ENCODE data around the gene P2RY6.

The P2RY6 gene

DNA sequence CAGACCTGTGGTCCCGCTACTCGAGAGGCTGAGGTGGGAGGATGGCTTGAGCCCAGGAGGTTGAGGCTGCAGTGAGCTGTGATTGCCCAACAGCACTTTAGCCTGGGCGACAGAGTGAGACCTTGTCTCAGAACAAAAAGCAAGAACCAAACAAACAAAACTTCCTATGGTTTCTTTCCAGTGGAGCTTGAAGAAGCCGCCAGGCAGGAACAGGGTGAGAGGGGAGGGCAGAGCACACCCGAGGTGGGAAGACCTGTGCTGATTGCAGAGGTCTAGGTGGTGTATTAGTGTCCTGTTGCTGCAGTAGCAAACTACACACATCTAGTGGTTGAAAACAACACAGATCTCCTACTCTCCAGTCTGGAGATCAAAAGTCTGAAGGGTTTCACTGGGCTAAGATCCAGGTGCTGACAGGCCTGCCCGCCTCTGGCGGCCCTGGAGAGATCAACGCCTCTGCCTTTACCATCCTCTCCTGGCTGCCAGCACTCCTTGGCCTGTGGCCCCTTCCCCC lies 46.4 kb downstream of the P2RY6 start:
- Histone ChIP-seq H3K9me3 (ENCODE audit: control insufficient read depth, insufficient read depth, low read length) (no peaks in the 10 kb centered on the region), H3K36me3 (ENCODE audit: control insufficient read depth, insufficient read depth, low read length) (no peaks in the 10 kb centered on the region), H3K4me1 (ENCODE audit: control insufficient read depth, insufficient read depth, low read length) (peaks cover 7% of the 10 kb centered on the region), H3K4me3 (ENCODE audit: low read length) (no peak overlapping the region), H3K27me3 (ENCODE audit: control insufficient read depth, insufficient read depth, low read length) (no peaks in the 10 kb centered on the region), H3K27ac (ENCODE audit: low read length) (no peak overlapping the region)
- no CpG with 5 or more reads among the region's 8 CpGs for WGBS (ENCODE audit: insufficient coverage, insufficient read length)
- no peak for DNase-seq (ENCODE audit: low read depth, low spot score)

DNA sequence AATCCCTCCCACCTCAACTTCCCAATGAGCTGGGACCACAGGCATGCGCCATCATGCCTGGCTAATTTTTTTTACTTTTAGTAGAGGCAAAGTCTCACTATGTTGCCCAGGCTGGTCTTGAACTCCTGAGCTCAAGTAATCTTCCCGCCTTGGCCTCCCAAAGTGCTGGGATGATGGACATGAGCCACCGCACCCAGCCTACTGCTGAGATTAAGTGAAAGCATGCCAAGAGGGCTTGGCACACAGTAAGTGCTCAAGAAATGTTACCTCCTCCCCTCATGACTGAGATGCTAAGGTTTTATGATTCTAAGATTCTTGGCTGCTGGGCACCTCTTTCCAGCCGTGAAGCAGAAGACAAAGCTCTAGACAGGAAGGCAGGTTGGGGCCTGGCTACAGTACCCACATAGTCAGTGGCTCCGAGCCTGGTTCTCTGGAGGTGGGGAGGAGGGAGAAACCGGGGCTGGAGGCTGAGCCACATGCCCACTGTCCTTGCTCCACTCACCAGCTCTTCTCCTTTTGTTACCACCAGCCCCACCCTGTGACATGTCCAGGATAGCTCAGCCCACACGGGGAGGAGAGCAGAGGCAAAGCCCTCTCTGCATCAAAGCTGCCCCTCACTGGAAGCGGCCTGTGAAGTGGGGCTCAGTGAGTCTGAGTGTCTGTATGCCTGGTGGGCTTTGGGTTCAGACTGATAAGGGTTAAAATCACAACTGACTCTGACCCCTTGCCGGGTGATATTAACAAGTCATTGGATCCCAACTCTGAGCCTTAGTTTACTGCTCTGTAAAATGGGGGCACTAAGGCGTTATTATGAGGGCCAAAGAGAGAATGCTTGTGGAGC lies 48.8 kb downstream of the P2RY6 start:
- H3K4me1 ChIP-seq (ENCODE audit: control insufficient read depth, insufficient read depth, low read length): peaks cover 9% of the 10 kb centered on the region
- DNase-seq (ENCODE audit: low read depth, low spot score): no peak
- no peak overlapping the region for H3K4me3 ChIP-seq (ENCODE audit: low read length)
- no peaks in the 10 kb centered on the region for H3K36me3 ChIP-seq (ENCODE audit: control insufficient read depth, insufficient read depth, low read length)
- WGBS (ENCODE audit: insufficient coverage, insufficient read length): no CpG with 5 or more reads among the region's 10 CpGs
- no peaks in the 10 kb centered on the region for H3K27me3 ChIP-seq (ENCODE audit: control insufficient read depth, insufficient read depth, low read length)
- no peak overlapping the region for H3K27ac ChIP-seq (ENCODE audit: low read length)
- no peaks in the 10 kb centered on the region for H3K9me3 ChIP-seq (ENCODE audit: control insufficient read depth, insufficient read depth, low read length)

DNA sequence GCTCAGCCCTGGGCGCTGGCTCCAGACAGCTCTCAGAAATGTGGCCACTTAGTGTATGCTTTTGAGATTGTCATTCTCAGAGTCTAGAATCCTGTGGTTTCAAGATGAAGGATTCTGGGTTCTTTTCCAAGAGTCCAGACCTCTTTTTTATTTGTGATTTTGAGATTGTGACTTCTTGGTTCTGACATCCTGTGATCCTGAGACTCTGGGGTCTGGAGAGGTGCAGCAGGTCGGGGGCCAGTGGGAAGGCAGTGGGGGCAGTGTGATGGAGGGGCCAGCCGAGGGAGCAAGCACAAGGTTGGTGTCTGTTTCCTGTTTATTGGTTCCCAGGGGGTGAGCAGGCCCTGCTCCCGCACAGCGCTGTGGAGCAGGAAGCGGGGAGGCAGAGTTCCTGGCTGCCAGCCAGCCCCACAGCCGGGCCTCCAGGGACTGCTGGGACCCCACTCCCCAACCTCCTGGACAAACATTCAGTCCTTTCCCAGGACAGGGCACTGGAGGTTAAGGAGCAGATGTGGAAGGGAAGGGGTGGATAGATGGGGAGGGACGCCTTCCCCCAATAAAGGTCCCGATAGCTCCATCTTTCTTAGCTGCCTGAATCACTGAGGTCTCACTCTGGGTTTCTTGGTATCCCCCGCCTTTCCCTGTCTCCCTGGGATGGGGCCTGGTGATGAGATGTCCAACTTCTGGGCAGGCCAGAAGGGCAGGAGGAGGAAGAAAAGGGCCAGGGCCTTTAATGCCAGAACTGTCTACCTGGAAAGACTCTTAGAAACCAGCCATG lies 49.7 kb downstream of the P2RY6 start:
- WGBS (ENCODE audit: insufficient coverage, insufficient read length): no CpG with 5 or more reads among the region's 10 CpGs
- Histone ChIP-seq H3K27ac (ENCODE audit: low read length) (no peak overlapping the region), H3K4me3 (ENCODE audit: low read length) (no peak overlapping the region)

DNA sequence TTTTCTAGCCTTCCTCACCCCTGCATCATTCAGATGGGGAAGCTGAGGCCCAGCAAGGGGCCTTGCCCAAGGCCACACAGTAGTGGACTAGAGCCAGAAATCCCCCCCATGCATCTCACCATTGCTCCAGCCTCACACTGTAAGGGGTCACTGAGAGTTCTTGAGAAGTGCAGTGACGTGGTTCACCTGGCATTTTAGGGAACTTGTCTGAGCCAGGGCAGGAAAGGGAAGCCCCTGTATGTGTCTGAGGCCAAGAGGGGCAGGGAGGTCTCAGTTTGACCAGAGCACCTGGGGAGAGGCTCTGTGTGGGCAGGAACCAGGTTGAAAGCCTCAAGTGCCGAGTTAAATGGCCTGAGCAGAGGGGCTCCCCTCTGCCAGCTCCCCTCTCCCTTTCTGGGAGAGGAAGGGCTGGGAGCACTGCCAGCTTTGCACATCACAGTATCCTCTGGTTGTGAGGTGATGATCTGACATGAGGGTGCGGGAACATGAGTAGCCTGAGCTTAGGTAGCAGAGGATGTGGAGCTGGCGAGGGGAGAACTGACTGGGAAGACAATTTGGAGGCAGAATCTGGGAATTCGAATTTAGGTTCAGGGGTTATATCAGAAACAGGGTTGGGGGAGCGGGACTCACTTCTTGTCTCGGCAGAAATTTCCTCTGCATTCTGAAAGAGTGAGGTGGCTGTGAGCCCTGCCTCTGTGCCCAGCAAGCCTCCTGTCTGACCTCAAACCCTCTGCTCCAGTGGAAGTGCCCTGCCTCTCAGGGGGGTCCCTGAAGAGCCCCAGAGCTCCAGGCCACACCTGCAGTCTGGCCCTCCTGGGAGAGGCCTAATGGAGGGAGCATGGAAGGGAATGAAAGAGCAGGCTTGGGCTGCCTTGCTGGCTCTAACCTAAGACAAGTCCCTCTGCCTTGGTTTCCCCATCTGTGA lies 50.5 kb downstream of the P2RY6 start:
- H3K4me1 ChIP-seq (ENCODE audit: control insufficient read depth, insufficient read depth, low read length): peaks cover 9% of the 10 kb centered on the region
- WGBS (ENCODE audit: insufficient coverage, insufficient read length): no CpG with 5 or more reads among the region's 7 CpGs
- no peaks in the 10 kb centered on the region for H3K36me3 ChIP-seq (ENCODE audit: control insufficient read depth, insufficient read depth, low read length)
- no peak overlapping the region for H3K27ac ChIP-seq (ENCODE audit: low read length)
- H3K9me3 ChIP-seq (ENCODE audit: control insufficient read depth, insufficient read depth, low read length): no peaks in the 10 kb centered on the region
- DNase-seq (ENCODE audit: low read depth, low spot score): no peak
- no peak overlapping the region for H3K4me3 ChIP-seq (ENCODE audit: low read length)
- H3K27me3 ChIP-seq (ENCODE audit: control insufficient read depth, insufficient read depth, low read length): no peaks in the 10 kb centered on the region

More for the DNA sequence above, 49.7 kb downstream of the P2RY6 start:
- Histone ChIP-seq H3K36me3 (ENCODE audit: control insufficient read depth, insufficient read depth, low read length) (no peaks in the 10 kb centered on the region), H3K27me3 (ENCODE audit: control insufficient read depth, insufficient read depth, low read length) (no peaks in the 10 kb centered on the region), H3K4me1 (ENCODE audit: control insufficient read depth, insufficient read depth, low read length) (peaks cover 9% of the 10 kb centered on the region), H3K9me3 (ENCODE audit: control insufficient read depth, insufficient read depth, low read length) (no peaks in the 10 kb centered on the region)
- DNase-seq (ENCODE audit: low read depth, low spot score): no peak

DNA sequence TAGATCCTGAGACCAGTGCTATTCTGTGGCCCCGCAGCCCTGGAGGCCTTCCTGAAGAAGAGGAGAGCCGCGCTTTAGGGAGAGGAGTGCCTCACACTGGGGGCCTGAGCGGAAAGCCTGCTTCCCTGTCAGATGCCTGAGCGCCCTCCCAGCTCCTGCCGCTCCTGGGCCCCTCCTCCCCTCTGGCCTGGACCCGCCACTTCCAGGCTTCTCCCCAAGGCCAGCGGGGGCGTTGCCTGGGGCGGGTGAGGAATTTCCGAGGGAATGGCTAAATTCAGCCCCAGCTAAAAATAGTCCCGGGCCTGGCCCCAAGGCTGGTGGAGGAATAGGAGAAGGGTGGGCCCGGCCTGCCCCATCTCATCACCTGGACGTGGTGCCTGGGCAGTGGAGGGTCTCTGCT lies 51.3 kb downstream of the P2RY6 start:
- Histone ChIP-seq H3K4me3 (ENCODE audit: low read length) (no peak overlapping the region), H3K4me1 (ENCODE audit: control insufficient read depth, insufficient read depth, low read length) (peaks cover 9% of the 10 kb centered on the region), H3K27ac (ENCODE audit: low read length) (no peak overlapping the region), H3K36me3 (ENCODE audit: control insufficient read depth, insufficient read depth, low read length) (no peaks in the 10 kb centered on the region), H3K9me3 (ENCODE audit: control insufficient read depth, insufficient read depth, low read length) (no peaks in the 10 kb centered on the region), H3K27me3 (ENCODE audit: control insufficient read depth, insufficient read depth, low read length) (no peaks in the 10 kb centered on the region)
- no peak for DNase-seq (ENCODE audit: low read depth, low spot score)
- no CpG with 5 or more reads among the region's 14 CpGs for WGBS (ENCODE audit: insufficient coverage, insufficient read length)

DNA sequence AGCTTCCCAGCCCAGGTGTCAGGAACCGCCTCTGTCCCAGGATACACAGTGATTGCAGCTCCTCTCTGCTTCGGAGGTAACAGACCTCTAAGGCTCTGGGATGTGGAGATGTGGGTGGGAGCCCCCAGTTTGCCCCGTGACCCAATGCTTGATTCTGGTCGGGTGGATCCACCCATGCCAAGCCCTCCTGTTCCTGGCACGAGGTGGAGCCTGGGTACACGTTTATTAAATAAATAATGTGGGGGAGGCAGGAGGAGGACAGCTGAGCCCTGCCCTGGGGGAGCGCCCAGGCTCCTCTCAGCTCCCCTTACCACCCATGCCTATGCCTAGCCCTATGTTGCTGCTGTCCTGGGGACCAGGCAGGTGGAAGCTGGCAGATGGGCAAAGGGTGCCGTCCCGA lies 52.0 kb downstream of the P2RY6 start:
- H3K9me3 ChIP-seq (ENCODE audit: control insufficient read depth, insufficient read depth, low read length): no peaks in the 10 kb centered on the region
- H3K4me1 ChIP-seq (ENCODE audit: control insufficient read depth, insufficient read depth, low read length): peaks cover 9% of the 10 kb centered on the region
- no peak for DNase-seq (ENCODE audit: low read depth, low spot score)
- no peak overlapping the region for H3K27ac ChIP-seq (ENCODE audit: low read length)
- H3K27me3 ChIP-seq (ENCODE audit: control insufficient read depth, insufficient read depth, low read length): no peaks in the 10 kb centered on the region
- no peaks in the 10 kb centered on the region for H3K36me3 ChIP-seq (ENCODE audit: control insufficient read depth, insufficient read depth, low read length)
- H3K4me3 ChIP-seq (ENCODE audit: low read length): no peak overlapping the region
- WGBS (ENCODE audit: insufficient coverage, insufficient read length): no CpG with 5 or more reads among the region's 9 CpGs

DNA sequence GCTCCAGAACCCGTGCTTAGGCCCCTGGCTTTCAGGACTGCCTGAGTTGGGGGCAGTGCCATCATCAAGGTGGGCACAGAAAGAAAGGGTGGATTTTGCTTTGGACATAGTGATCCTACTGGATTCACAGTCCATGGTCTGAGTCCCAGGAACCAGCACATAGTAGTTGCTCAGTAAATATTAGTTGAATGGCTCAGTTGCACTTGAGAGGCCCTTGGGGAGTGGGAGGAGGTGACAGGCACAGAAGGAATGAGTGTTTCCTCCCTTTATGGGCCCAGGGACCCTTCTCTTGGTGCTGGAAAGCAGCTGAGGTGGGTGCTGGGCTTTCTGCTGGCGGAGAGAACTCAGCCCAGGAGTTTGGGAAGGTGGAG lies 52.5 kb downstream of the P2RY6 start:
- H3K9me3 ChIP-seq (ENCODE audit: control insufficient read depth, insufficient read depth, low read length): no peaks in the 10 kb centered on the region
- no peak overlapping the region for H3K27ac ChIP-seq (ENCODE audit: low read length)
- H3K4me3 ChIP-seq (ENCODE audit: low read length): no peak overlapping the region
- H3K27me3 ChIP-seq (ENCODE audit: control insufficient read depth, insufficient read depth, low read length): no peaks in the 10 kb centered on the region
- H3K36me3 ChIP-seq (ENCODE audit: control insufficient read depth, insufficient read depth, low read length): no peaks in the 10 kb centered on the region
- peaks cover 9% of the 10 kb centered on the region for H3K4me1 ChIP-seq (ENCODE audit: control insufficient read depth, insufficient read depth, low read length)
- no peak for DNase-seq (ENCODE audit: low read depth, low spot score)
- WGBS (ENCODE audit: insufficient coverage, insufficient read length): no CpG with 5 or more reads among the region's 2 CpGs

DNA sequence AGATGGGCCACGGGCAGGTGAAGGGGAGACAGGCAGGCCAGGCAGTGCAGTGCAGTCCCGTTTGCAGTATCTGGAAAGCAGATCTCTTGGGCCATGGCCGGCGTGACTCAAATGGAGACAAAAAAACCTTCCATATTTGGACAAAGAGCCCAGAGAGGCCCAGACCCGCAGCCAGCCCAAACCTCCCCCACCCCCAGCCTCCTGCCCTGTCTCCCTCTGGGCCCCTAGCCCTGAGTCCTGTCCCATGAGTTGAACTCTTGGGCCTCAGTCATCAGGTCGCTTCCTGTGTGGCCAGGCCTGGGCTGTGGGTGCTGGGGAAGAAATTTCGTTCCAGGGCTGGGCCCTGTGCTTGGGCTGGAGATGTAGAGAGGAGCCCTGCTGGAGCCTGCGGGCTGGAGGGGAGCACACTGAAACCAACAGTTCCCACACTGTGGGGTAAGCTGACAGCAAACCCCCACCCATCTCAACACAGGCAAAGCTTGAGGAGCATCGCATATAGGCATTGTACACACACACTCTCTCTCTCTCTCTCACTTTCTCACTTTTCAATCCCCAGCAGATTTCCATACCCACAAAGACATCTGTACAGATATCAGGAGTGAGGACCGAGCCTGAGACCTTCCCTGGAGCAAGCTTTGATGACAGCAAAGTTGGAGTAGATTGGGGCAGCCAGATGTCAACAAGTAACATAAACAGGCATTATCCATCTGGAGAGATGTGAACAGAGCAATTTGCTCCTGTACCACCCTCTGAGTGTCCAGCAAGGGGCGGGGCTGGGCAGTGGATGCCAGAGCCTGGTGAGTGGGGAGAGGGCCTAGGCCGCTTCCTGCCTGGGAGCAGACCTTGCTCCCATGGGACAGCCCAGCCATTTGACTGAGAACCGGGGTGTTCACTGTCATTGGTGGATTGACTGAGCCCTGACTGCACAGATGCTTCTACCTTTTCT lies 53.2 kb downstream of the P2RY6 start:
- DNase-seq (ENCODE audit: low read depth, low spot score): no peak
- Histone ChIP-seq H3K36me3 (ENCODE audit: control insufficient read depth, insufficient read depth, low read length) (no peaks in the 10 kb centered on the region), H3K4me3 (ENCODE audit: low read length) (no peak overlapping the region), H3K27ac (ENCODE audit: low read length) (no peak overlapping the region), H3K4me1 (ENCODE audit: control insufficient read depth, insufficient read depth, low read length) (peaks cover 9% of the 10 kb centered on the region), H3K9me3 (ENCODE audit: control insufficient read depth, insufficient read depth, low read length) (no peaks in the 10 kb centered on the region), H3K27me3 (ENCODE audit: control insufficient read depth, insufficient read depth, low read length) (no peaks in the 10 kb centered on the region)
- no CpG with 5 or more reads among the region's 13 CpGs for WGBS (ENCODE audit: insufficient coverage, insufficient read length)

DNA sequence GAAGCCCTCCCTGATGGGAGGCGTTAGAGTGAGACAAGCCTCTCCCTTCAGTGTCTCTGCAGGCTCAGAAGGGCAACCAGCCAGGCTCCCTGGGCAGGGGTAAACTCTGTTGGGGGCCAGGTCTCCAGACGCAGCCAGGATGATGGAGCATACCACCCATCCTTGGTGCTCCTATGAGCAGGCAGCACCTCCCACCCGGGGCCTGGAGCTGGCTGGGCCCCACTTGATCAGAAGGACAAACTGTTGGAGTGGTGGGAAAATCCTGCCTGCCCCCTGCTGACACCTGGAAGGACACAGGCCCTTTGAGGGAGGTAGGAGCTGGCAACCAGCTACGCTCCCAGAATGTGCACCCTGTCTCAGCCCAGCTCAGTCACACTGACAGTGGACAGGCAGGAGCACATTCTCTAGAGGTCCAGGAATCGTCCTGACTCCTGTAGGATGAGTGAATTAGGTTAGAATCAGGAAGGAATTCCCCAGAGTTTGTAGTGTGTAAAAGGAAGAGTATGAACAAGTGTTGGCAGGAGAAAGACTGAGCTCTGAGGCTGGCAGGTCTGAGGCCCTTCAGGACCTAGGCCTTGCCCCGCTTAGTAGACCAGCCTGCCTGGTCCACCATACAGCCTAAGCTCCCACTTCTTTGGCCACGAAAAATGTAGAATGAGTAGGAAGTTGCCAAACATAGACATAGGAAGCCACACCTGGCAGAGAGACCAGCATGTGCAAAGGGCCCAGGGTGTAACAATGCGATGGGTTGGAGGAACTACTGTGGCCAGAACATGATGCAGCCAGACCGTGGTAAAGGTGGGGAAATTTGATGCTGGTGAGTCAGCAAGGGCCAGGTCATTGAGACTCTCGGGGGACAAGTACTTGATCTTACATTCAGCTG lies 55.0 kb downstream of the P2RY6 start:
- Histone ChIP-seq H3K27me3 (ENCODE audit: control insufficient read depth, insufficient read depth, low read length) (peaks cover 4% of the 10 kb centered on the region), H3K36me3 (ENCODE audit: control insufficient read depth, insufficient read depth, low read length) (no peaks in the 10 kb centered on the region), H3K27ac (ENCODE audit: low read length) (no peak overlapping the region), H3K4me1 (ENCODE audit: control insufficient read depth, insufficient read depth, low read length) (peaks cover 16% of the 10 kb centered on the region), H3K4me3 (ENCODE audit: low read length) (no peak overlapping the region), H3K9me3 (ENCODE audit: control insufficient read depth, insufficient read depth, low read length) (no peaks in the 10 kb centered on the region)
- no peak for DNase-seq (ENCODE audit: low read depth, low spot score)
- WGBS (ENCODE audit: insufficient coverage, insufficient read length): no CpG with 5 or more reads among the region's 10 CpGs

All from iPS DF 6.9 (cell line).